Measurements from ENCODE around the gene ALG12. TPM values are rescaled to one million over a fixed set of nuclear protein-coding genes. Genes with fewer than 3 reads are reported as not detected.
"Not testable (repeated sequence)": the region's sequence is repeated elsewhere in the genome, so short reads cannot be mapped to it uniquely, and the experiment has no call there.

The ALG12 gene
- total and polyA plus RNA-seq, 2 experiments from 2014 or later, result 21.9 to 24.4 TPM

- no peaks in the 10 kb centered on the region for H3K9me2 ChIP-seq (ENCODE audit: insufficient read depth)
- H3K4me2 ChIP-seq (ENCODE audit: unreplicated experiment), result peak within 1 kb of the TSS; percentile 99
- peaks cover 10% of the 10 kb centered on the region for H3F3A ChIP-seq (ENCODE audit: insufficient read depth)
- H2AFZ ChIP-seq, result peak within 1 kb of the TSS; percentile 81
- peaks cover 19% of the 10 kb centered on the region for H3K27me3 ChIP-seq (replicated peaks; ENCODE audit: insufficient read depth)
- H3K79me2 ChIP-seq (ENCODE audit: insufficient read depth), result peaks cover 41% of the 10 kb centered on the region
- H4K20me1 ChIP-seq (ENCODE audit: insufficient read depth), result peaks cover 2% of the 10 kb centered on the region; the same call in 1 of the 2 replicates
- H3K4me3 ChIP-seq, result peak within 1 kb of the TSS; percentile 95
- no peak for TF ChIP-seq EZH2phosphoT487 (IDR thresholded peaks at IDR 0.05; ENCODE audit: insufficient read depth, low read depth)
- no peak for TF ChIP-seq EZH2 (IDR thresholded peaks at IDR 0.05; ENCODE audit: insufficient read depth, poor library complexity, severe bottlenecking)
- WGBS, 2 experiments (ENCODE audit: low coverage in 1 of 2, low lambda C conversion rate in 2 of 2, missing lambda C conversion rate in 2 of 2), result 1% methylated on average over 79 to 82 of the region's 127 CpGs
- in situ Hi-C loops (cut with MboI), result no loop called here
- peak within 1 kb of the TSS; percentile 89 for H3K9ac ChIP-seq
- peak within 1 kb of the TSS; percentile 79 for H3K27ac ChIP-seq
- no peaks in the 10 kb centered on the region for H3K36me3 ChIP-seq (ENCODE audit: low read depth)
- DNase-seq, result peak; percentile 99
- peaks cover 18% of the 10 kb centered on the region for H3K4me1 ChIP-seq (ENCODE audit: insufficient read depth)
- H3K9me3 ChIP-seq (ENCODE audit: low read depth), result no peaks in the 10 kb centered on the region
Observed at GRCh38 chr22:49852898-49853894, 65.0 kb downstream of the ALG12 start, which contains the start of gene ZBED4. TSS of gene ZBED4 (plus strand) at chr22:49853844. CDS start at chr22:49883663, 29,819 bp downstream.

GRCh38 chr22:49852568-49852897 is 65.7 kb downstream of the ALG12 start:
- H3K9me2 ChIP-seq (ENCODE audit: insufficient read depth); H3K9me3 ChIP-seq (ENCODE audit: low read depth); in situ Hi-C loops (cut with MboI); DNase-seq; H3K36me3 ChIP-seq (ENCODE audit: low read depth); H4K20me1 ChIP-seq (ENCODE audit: insufficient read depth): not testable (repeated sequence)
- Histone ChIP-seq H3K27ac (peak overlapping the region; percentile 76), H3K9ac (peak overlapping the region; percentile 87), H3K4me2 (ENCODE audit: unreplicated experiment) (peak overlapping the region; percentile 82), H3K4me1 (ENCODE audit: insufficient read depth) (peaks cover 18% of the 10 kb centered on the region), H3K79me2 (ENCODE audit: insufficient read depth) (peaks cover 34% of the 10 kb centered on the region), H3K27me3 (replicated peaks; ENCODE audit: insufficient read depth) (peaks cover 26% of the 10 kb centered on the region), H2AFZ (peak overlapping the region; percentile 81), H3F3A (ENCODE audit: insufficient read depth) (peaks cover 10% of the 10 kb centered on the region), H3K4me3 (peak overlapping the region; percentile 84)
- 53 to 62% methylated on average over 13 of the region's 13 CpGs for WGBS, 2 experiments (ENCODE audit: low coverage in 1 of 2, low lambda C conversion rate in 2 of 2, missing lambda C conversion rate in 2 of 2)

GRCh38 chr22:49850959-49851802 is 67.1 kb downstream of the ALG12 start:
- Histone ChIP-seq H3K79me2 (ENCODE audit: insufficient read depth) (peaks cover 21% of the 10 kb centered on the region), H3K4me1 (ENCODE audit: insufficient read depth) (peaks cover 16% of the 10 kb centered on the region), H3K9ac (no peak overlapping the region), H3F3A (ENCODE audit: insufficient read depth) (peaks cover 10% of the 10 kb centered on the region), H3K27me3 (replicated peaks; ENCODE audit: insufficient read depth) (peaks cover 31% of the 10 kb centered on the region), H4K20me1 (ENCODE audit: insufficient read depth) (0 out of 2 replicates have a peak, but pooled peaks cover 2% of the 10 kb centered on the region), H3K9me3 (ENCODE audit: low read depth) (no peaks in the 10 kb centered on the region), H3K27ac (no peak overlapping the region), H3K36me3 (ENCODE audit: low read depth) (no peaks in the 10 kb centered on the region), H3K4me3 (no peak overlapping the region), H2AFZ (no peak overlapping the region), H3K9me2 (ENCODE audit: insufficient read depth) (no peaks in the 10 kb centered on the region), H3K4me2 (ENCODE audit: unreplicated experiment) (no peak overlapping the region)
- in situ Hi-C loops (cut with MboI), result no loop called here
- WGBS, 2 experiments (ENCODE audit: low coverage in 1 of 2, low lambda C conversion rate in 2 of 2, missing lambda C conversion rate in 2 of 2), result 88% methylated on average over 10 of the region's 10 CpGs
- TF ChIP-seq EZH2phosphoT487 (IDR thresholded peaks at IDR 0.05; ENCODE audit: insufficient read depth, low read depth) (no peak), EZH2 (IDR thresholded peaks at IDR 0.05; ENCODE audit: insufficient read depth, poor library complexity, severe bottlenecking) (no peak)
- no peak for DNase-seq

Small RNA genes within 50 kb of the gene (microRNA-seq; reads per million reads assigned to microRNA genes)
- not detected for gene MIR6821 (ENCODE audit: borderline number of aligned reads)

Small RNA genes within 50 kb of the gene (small RNA-seq; reads per million reads assigned to genes)
- not detected for gene MIR6821 (ENCODE audit: low read depth, low replicate concordance)

Other genes with a start within 250 kb of the ALG12 start
- 23.1 and 24.4 TPM in 2 replicates for gene BRD1, start 90.6 kb downstream of the ALG12 start, total RNA-seq (2014; rRNA removed; shearing (Covaris generic))
- gene BRD1, start 90.6 kb downstream of the ALG12 start, polyA plus RNA-seq (2016; fragmentation: Nextera tagmentation; extraction: Ambion mirVana), result 4.4 and 4.5 TPM in 2 replicates
- 7.7 and 8.9 TPM in 2 replicates for gene ZBED4, start 64.6 kb downstream of the ALG12 start, total RNA-seq (2014; rRNA removed; shearing (Covaris generic))
- gene ZBED4, start 64.6 kb downstream of the ALG12 start, polyA plus RNA-seq (2016; fragmentation: Nextera tagmentation; extraction: Ambion mirVana), result 5.0 and 6.3 TPM in 2 replicates
- 57.1 and 73.2 TPM in 2 replicates for gene CRELD2, start 196 bp upstream of the ALG12 start, total RNA-seq (2014; rRNA removed; shearing (Covaris generic))
- 78.4 and 80.0 TPM in 2 replicates for gene CRELD2, start 196 bp upstream of the ALG12 start, polyA plus RNA-seq (2016; fragmentation: Nextera tagmentation; extraction: Ambion mirVana)
- 16.2 and 17.3 TPM in 2 replicates for gene PIM3, start 42.3 kb upstream of the ALG12 start, total RNA-seq (2014; rRNA removed; shearing (Covaris generic))
- 10.8 TPM in 2 replicates for gene PIM3, start 42.3 kb upstream of the ALG12 start, polyA plus RNA-seq (2016; fragmentation: Nextera tagmentation; extraction: Ambion mirVana)
- gene IL17REL, start 94.3 kb upstream of the ALG12 start, total RNA-seq (2014; rRNA removed; shearing (Covaris generic)), result not detected in 2 replicates
- not detected in 2 replicates for gene IL17REL, start 94.3 kb upstream of the ALG12 start, polyA plus RNA-seq (2016; fragmentation: Nextera tagmentation; extraction: Ambion mirVana)
- gene TTLL8, start 139.9 kb upstream of the ALG12 start, total RNA-seq (2014; rRNA removed; shearing (Covaris generic)), result not detected in 2 replicates
- gene TTLL8, start 139.9 kb upstream of the ALG12 start, polyA plus RNA-seq (2016; fragmentation: Nextera tagmentation; extraction: Ambion mirVana), result not detected in 2 replicates
- not detected in 2 replicates for gene MLC1, start 167.0 kb upstream of the ALG12 start, total RNA-seq (2014; rRNA removed; shearing (Covaris generic))
- not detected in 2 replicates for gene MLC1, start 167.0 kb upstream of the ALG12 start, polyA plus RNA-seq (2016; fragmentation: Nextera tagmentation; extraction: Ambion mirVana)
- not detected in 2 replicates for gene MOV10L1, start 171.6 kb upstream of the ALG12 start, total RNA-seq (2014; rRNA removed; shearing (Covaris generic))
- gene MOV10L1, start 171.6 kb upstream of the ALG12 start, polyA plus RNA-seq (2016; fragmentation: Nextera tagmentation; extraction: Ambion mirVana), result not detected in 2 replicates

Measured in GM23248 (cell line).